ENCODE results near the gene ADGRV1.
A peak's percentile ranks its signal among the peaks of the same experiment; 100 is the strongest.

The ADGRV1 gene

DNA sequence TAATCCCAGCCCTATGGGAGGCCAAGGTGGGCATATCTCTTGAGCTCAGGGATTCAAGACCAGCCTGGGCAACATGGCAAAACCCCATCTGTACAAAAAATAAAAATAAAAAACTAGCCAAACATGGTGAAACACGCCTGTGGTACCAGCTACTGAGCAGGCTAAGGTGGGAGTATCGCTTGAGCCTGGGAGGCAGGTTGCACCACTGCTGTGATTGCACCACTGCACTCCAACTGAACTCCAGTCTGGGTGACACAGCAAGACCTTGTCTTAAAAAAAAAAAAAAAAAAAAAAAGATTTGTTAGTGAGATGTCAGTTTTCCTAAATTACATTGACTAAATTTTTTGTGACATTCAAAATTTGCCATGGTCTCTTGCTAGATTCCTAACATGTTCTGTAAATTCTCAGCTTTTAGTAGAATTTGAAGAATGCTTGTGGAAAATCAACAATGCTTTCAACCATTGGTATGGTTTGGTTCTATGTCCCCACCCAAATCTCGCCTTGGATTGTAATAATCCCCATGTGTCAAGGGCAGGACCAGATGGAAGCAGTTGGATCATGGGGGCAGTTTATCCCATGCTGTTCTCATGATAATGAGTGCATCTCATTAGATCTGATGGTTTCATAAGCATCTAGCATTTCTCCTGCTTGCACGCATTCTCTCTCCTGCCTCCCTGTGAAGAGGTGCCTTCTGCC, 588.5 kb downstream of the ADGRV1 start:
- no peak for DNase-seq

DNA sequence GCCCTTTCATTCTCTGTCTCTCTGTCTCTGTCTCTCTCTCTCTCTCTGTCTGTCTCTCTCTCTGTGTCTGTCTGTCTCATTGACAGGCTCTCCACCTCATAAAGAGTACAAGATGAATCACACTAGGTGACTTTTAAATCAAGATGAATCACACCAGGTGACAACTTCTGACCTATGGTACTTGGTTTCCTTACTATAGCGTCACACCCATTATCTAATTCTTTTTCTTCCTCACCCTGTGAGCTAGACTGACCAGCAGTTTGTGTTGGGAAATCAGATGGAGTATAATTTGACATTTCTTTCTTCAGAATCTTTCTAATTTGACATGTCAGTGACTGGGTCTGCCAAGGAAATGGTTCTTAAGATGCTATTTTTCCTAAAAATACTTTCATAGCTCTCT, 591.6 kb downstream of the ADGRV1 start:
- no peak for DNase-seq

DNA sequence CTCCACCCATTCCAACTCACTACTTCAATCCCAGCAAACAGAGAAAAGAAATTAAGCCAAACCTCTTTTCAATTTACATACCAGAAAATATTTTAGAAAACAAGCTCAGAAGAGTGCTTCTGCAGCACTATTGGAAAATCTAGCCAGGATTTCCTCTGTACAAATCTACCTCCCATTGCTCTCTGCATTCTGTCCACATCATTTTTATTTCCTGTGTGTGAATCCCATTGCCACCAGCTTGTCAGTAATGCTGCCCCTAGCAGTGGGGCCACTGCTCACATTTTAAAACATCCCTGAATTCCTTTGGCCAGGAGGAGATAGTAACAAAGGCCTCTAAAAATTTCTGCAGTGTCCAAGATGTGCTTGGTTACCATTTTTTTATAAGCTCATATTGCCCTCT, 592.0 kb downstream of the ADGRV1 start:
- no peak for DNase-seq

DNA sequence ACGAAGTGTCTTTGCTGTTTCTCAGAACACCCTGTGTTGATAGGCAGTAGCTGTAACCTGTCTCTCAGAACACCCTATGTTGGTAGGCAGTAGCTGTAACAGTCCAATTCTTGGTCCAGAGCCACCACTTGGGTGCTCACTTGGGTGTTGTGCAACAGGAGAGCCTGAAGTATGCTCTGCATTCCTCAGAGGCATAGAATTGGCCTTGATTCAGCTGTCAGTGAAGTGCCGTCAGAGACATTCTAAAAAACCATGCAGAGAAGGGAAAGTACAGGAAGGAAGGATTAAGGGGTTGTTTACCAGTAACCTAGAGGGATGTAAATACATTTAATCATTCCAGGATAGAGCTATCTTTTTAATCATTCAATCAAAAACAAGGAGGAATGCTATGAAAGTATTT, 593.4 kb downstream of the ADGRV1 start:
- DNase-seq: no peak

DNA sequence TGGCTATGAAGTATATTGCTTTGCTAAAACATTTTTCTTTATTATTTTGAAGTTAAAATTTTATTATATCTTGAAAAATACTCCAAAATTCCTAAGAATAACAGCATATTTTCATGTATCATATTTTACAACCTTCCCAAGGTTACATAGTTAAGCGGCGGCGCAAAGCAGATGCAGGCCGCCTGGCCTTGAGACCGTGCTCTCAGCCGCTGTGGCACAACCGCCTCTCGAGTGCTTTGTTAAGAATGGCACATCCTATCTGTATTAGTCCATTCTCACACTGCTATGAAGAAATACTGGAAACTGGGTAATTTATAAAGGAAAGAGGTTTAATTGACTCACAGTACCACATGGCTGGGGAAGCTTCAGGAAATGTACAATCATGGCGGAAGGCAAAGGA, 595.7 kb downstream of the ADGRV1 start:
- DNase-seq: no peak

DNA sequence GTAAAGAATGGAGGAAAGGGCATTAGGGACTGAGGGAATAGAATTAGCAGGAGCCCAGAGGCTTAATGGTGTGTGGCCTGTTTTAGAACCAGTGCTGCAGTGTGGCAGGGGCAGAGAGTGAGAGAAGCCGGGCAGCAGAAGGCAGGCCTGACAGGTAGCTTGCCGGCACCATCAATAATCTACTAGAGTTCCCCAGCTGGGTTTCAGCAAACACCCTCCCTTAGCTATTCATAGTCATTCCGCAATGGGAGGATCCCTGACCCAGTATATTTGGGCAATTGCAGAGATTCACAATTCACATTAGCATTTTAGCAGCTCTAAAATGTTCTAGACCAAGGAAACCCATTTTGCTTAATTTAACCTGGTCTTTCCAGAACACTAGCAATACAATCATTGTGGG, 596.7 kb downstream of the ADGRV1 start:
- DNase-seq: no peak

DNA sequence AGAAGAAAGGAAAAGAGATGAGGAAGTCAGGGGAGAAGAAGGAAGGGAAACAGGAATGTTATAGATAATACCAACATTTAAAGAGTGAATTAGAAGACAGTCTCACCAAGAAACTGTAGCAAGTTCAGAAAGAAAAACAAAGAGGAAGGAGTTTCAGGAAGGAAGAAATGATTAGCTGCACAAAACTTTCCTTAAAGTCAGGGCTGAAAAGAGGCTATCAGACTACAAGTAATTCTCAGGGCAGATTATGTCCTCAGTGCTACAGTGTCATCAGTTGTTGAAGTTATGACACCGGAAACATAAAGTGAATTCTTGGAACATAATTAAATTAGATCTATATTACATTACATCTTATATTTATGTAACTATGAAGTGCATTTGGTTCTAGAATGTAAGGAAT, 597.6 kb downstream of the ADGRV1 start:
- DNase-seq: no peak

DNA sequence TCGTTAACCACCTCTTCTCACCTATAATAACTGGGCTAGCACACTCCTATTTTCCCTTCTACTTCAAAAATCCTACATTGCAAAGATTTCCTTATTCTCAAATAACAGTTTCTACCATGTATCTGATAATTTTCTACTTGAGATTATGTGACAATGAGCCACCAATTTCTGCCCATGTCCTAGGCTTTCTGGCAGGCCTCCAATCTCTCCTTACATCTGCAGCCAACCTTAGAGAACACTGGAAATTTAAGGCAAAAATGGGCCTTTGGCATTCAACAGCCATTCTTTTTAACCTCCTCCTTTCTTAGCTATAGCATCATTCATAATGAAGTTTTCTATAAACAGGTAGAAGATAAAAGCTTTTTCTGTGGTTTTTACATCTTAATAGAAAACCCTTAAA, 599.4 kb downstream of the ADGRV1 start:
- no peak for DNase-seq

DNA sequence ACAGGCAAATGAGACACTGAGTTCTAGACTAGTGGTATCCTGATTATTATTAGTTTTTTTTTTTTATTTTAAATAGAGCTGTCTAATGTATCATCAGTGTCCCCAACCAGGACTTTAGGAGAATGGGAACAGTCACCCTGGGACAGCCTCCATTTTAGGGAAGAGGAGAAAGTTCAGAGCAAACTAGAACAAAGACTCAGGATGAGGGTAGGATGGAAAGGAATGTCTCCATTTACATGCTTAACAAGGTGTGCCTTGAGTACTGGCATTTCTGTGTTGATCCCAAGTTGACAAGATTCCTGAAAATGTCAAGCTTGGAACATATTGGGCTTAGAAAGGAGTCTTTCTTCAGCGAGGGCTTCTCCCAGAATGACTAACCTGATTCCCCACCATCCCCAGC, 601.0 kb downstream of the ADGRV1 start:
- no peak for DNase-seq

DNA sequence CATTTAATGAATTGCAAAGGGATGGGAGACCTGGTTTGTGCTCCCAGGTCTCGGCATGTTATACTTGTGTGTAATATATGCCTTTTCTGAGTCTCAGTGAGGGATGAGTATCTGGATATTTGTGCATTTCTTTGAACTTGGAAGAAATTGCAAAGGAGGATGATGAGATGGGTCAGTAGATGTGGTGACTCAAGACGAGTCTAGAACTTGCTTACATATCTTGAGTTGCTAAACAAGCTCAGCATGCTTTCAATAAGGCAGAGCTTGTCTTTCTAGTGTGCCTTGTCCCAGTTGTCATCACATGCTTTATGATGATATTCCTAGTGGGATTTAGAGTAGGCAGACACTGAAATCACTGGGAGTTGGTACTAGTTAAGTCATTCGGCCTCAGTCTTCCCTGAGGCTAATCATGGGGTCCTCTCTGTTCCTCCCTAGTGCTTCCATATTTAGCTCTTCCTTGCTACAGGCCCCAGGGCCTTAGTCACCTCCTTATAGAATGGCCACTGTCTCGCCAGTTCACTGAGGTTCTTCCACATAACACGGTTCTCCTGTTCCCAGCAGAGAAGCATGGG, 602.2 kb downstream of the ADGRV1 start:
- no peak for DNase-seq

DNA sequence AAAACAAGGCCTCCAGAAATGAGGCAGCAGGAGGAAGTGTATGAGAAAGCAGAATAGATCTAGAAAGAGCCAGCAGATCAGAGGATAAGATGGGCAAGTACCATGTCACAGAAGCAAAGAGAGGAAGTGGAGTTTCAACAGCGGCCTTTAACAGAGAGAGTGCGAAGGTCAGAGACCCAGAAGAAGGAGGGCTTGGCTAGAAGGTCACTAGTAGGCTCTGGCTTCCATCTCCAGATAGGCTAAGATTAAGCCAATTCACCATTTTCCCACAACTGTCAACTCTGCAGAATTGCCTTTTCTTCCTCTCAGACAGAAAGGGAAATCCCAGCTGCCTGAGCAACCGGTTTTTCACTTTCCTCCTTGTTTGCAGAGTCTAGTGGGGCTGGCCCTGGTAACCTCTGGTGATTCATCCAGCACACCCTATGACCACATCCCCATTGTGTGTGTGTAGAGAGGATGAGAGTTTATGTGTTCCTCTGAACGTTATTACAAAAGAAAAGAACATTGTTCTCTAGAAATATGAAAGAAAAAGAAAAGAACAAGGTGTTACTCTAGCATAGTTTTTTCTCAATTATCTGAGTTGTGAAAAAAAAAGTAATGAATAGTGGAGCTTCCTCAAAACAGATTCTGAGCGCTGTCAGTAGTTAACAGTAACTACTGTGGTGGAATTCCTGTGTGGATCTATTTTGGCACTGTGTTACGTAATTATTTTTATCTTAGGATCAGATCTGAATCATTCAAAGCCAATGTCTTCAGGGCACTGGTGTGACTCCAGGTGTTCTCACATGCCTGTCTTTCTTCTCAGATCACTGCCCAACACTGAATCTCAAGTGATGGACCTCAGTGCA, 604.2 kb downstream of the ADGRV1 start:
- peak; percentile 37 for DNase-seq

DNA sequence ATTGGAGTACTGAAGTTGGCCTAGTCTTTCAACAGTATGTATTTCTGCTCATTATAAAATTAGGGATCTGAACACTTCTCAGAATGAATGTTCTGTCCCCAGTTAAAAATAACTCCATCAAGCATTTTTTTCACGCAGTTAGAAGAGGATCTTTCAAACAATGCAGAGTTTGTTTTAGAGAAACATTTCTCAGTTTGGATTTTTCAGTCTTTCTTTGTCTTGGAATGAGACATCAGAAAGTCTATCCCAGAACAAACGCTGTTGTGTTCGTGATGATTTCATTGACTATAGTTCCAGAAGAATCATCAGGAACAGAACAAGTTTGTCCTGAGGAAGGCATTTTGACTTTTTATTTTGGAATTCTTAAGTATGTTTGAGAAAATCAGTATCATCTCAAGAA, 605.8 kb downstream of the ADGRV1 start:
- DNase-seq: no peak

DNA sequence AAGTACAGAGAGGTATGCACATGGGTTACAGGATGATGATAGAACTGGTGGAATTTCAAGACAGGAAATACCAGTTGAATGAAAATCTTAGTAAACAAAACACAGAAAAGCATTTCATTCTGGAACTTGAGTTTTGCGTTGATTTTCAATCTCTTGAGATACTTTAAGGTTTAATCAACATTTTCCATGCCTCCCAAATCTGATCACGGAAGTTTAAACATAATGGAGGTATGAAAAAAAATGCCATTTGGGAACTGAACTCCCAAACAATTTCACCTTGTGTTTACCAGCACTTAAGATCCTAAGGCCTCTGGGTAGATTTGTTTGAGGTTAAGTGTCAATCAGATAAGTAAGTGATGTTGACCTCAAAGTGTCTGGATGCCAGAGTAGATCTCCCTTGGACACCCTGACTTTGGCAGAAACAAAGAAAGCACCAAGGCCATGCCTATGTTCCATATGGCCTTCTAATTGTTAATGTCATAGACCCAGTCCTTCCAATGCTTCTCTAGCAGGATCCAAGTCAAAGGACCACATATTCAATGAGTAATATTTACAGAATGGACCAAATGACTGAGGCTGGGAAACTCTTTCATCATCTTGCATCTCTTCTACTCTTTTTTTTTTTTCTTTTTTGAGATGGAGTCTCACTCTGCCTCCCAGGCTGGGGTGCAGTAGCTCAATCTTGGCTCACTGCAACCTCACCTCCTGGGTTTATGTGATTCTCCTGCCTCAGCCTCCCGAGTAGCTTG, 607.6 kb downstream of the ADGRV1 start:
- DNase-seq: no peak

DNA sequence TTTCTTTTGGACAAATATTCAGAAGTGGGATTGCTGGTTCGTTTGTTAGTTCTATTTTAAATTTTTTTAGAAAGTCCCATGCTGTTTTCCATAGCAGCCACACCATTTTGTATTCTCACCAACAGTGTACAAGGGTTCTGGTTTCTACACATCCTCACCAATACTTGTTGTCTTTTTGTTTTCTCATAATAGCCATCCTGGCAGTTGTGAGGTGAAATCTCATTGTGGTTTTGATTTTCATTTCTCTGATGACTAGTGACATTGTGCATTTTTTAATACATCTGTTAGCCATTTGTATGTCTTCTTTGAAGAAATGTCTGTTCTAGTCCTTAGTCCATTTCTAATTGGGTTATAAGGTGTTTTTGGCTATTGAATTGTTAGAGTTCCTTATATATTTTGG, 610.3 kb downstream of the ADGRV1 start:
- no peak for DNase-seq

DNA sequence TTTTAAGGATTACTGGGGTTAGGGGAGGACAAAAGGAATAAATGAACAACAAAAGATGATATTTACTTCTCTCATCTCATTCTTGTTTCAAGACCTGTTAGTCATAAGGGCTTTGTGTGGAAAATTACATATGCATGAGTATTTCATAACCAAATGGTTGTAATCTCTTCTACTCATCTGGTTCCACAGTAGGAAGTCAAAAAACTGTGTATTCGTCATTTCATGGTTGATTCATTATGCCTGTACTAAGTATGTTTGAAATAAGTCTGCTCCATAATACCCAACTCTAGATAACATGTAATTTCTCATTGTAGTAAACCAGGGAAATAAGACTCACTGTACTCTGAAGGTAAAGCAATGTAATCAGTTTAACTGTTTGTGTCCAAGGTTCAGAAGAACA, 611.7 kb downstream of the ADGRV1 start:
- DNase-seq: no peak

DNA sequence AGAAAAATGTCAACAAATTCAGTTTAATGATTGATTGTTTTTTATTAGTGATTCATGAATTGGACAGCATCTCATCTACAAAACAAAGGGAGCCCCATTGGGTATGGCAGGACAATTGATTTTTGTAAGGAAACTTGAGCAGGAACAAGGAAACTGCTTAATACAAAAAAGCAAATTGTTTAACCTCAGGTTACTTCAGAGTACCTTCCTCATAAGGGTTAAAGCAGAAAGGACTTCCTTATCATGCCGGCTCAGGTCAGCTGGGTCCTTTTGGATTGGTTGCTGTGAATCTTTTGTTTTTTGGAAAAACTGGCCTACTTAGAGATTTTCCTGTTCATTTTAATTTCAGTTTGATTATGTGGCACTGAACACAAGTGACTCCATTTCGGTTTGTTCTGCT, 612.7 kb downstream of the ADGRV1 start:
- DNase-seq: no peak

DNA sequence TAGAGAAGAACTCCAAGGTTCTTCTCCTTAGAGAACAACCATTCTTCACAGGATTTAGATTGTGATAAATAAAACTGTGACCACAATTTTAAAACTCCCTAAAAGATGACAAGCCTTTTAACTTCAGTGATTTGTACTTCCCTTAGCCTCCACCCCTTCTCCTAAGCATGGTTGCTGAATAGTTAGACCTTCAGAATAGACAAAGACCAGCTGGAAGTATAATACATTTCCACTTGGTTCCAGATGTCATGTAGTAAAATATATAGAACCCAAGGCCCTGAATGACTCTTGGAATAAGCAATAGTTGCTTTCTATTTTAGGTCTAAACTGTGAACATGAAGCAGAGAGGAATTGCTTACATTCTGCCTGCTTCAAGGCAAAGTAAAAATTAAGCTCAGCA, 615.8 kb downstream of the ADGRV1 start:
- no peak for DNase-seq

DNA sequence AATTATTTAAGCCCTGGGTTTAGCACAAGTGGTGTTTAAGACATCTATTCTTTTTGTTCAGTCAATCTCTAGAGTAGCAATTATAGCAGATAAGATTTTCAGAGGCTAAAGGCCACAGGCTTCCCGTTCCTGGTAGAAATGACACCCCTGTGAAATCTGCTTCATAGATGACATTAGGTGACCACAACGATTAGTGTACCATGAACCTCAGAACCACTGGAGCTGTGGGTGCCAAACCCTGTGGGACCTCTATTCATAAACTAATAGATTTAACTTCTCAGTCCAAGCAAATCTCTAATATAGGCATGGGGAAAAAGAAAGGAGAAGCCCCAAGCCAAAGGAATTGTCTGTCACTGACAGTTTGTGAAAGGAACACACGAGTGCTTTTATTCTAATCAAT, 617.1 kb downstream of the ADGRV1 start:
- DNase-seq: no peak

DNA sequence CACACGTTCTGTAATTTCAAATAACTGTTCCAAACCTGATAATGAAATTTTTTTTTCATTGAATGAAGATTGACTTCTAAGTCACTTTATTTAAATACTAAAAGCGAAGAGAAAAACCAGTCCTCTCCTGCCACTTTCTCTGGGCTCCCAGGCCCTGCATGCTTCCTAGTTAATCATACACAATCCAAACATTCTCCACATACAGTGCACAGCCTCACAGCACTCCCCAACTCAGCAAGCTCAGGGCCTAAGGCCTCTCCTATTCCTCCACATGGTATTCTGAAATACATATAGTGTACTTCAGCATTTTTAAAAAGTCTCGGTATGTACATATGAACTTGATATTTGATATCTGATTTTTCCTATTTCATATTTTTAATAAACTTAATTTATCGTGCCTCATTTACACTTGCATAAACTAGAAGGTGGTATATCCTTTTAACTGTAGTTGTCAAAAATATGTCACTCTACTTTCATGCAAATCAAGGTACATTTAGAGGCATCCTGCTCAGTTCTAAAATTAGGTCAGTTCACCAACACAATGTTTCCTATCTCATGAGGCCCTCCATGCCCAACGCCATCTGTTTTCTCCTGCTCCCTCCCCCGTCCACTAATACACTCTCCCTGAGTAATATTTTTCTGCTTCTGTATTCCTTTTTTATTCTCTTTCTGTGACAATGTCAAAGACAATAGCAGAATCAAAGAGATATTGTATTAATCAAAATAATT, 617.9 kb downstream of the ADGRV1 start:
- DNase-seq: no peak

DNA sequence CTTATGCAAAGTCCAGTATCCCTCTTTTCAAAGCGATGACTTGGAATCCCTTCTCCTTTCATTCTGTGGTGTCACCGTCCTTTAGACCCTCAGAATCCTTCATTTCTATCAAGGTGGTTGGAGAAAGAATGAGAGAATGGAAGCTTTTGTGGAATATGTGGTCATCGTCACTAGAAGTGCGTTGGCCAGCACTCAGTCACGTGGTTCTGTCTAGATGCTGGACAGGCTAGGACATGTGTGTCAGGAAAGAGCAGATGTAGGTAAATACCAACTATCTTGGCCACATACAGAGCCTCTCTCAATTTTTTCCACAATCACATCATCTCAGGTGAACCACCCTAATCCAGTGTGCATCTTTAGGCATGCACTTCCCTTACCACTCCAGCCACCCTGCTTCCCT, 618.5 kb downstream of the ADGRV1 start:
- DNase-seq: no peak

DNA sequence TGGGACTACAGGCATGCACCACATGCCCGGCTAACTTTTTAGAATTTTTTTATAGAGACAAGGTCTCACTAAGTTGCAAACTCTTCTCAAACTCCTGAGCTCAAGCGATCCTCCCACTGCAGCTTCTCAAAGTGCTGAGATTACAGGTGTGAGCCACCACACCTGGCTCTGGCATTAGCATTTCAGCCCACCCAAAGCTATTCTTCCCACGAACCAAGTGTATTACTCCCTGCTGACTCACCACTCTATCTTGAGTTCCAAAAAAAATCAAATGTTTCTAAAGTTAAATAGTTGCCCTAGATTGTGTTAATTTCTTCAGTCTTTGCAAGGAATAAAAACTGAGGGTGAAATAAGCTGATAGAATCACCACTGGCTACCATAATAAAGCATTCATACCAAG, 619.0 kb downstream of the ADGRV1 start:
- no peak for DNase-seq

DNA sequence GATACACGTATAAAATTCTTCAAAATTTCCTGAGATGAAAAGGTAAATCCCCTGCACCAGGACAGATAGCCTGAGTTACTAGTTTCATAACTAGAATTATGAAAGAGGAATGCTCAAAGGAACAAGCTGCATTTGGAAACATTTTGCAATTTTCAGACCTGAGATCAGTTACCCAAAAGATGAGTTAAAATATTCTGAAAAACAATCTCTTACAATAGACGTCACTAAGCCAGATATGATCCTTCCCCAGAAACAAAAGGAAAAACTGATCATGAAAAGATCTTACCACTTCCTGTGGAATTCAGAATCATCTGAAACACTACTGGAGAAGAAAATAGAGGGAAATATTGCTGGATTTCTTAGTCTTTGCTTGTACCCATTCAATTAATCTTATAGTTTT, 619.9 kb downstream of the ADGRV1 start:
- no peak for DNase-seq

DNA sequence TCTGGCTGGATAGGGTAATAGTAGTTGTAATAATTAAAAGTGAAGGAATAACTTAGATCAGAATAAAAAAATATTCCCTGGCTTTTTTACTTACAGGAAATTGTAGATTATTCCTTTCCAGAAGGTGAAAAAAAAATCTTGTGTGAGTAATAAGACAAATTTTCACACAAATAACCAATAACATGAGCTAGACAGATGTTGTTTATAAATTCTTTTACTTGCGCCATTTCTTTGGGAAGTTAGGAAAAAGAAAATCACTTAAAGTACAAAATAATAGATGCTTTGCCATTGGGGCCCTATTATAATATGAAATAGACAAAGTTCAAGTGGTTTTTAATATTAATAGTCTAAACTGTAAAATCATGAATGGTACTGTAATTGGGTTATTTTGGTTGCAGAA, 620.4 kb downstream of the ADGRV1 start:
- no peak for DNase-seq
